T-cell (primary cell): ENCODE data around the gene CSK. TPM values are rescaled to one million over a fixed set of nuclear protein-coding genes. Genes with fewer than 3 reads are reported as not detected.

ENCODE experiments used
- ATAC-seq, 4 experiments: fragments of 200-7000 bp in 3 of 4; fragments of 150-1000 bp in 1 of 4; cut with Tn5 transposase; replicated peaks in 1 of 4; 1 replicate in 3 of 4; 2 replicates in 1 of 4; pipeline ENCODE4 v1.10.0; 2021; ENCODE audit warnings: moderate library complexity in 3 of 4, mild to moderate bottlenecking in 2 of 4, moderate number of reproducible peaks in 1 of 4
- CTCF ChIA-PET, 2 donors: fragments of 300-600 bp; sonication (Branson Sonifier 250); formaldehyde crosslinking; loops; one replicate each; lab custom pipeline; 2022; ENCODE audit warnings: antibody characterized with exemption in 2 of 2; lab: Charles Lee
- POLR2A ChIA-PET, 2 donors: fragments of 300-600 bp; sonication (Branson Sonifier 250); formaldehyde crosslinking; loops; one replicate each; lab custom pipeline; 2022; ENCODE audit warnings: antibody characterized with exemption in 2 of 2; lab: Charles Lee
- DNase-seq, 35 experiments: peaks; one replicate each; pipeline versions ENCODE4 v3.0.0 to v3.0.0-alpha.2; 2013 to 2023
- H3K27ac ChIP-seq: one replicate; pipeline ENCODE4 v1.5.1; 2013; ENCODE audit warnings: low read length
- H3K27me3 ChIP-seq, 2 experiments: replicated peaks in 1 of 2; 1 replicate in 1 of 2; 2 replicates in 1 of 2; pipeline versions ENCODE4 v1.6.1 to v1.7.0; 2013; ENCODE audit warnings: low read length in 1 of 2, mixed read lengths in 1 of 2; ENCODE audit not compliant: control insufficient read depth in 2 of 2, insufficient read depth in 2 of 2; ENCODE audit errors: extremely low read depth in 1 of 2
- H3K36me3 ChIP-seq, 2 donors: 1 replicate in 1 of 2; 2 replicates in 1 of 2; pipeline versions ENCODE4 v1.6.1 to v1.7.0; 2013; ENCODE audit warnings: low read length in 1 of 2; ENCODE audit not compliant: control insufficient read depth in 2 of 2, insufficient read depth in 1 of 2; ENCODE audit errors: extremely low read depth in 1 of 2
- H3K4me1 ChIP-seq, 2 experiments: 1 replicate in 1 of 2; 2 replicates in 1 of 2; pipeline versions ENCODE4 v1.6.1 to v1.7.0; 2013; ENCODE audit warnings: low read length in 2 of 2, mixed read lengths in 1 of 2; ENCODE audit not compliant: insufficient read depth in 2 of 2, control insufficient read depth in 1 of 2; ENCODE audit errors: extremely low read depth in 1 of 2
- H3K4me3 ChIP-seq, 2 donors: 1 replicate in 1 of 2; 2 replicates in 1 of 2; pipeline versions ENCODE4 v1.5.1 to v1.7.0; 2013; ENCODE audit warnings: mild to moderate bottlenecking in 2 of 2, low read length in 1 of 2, moderate library complexity in 1 of 2; ENCODE audit not compliant: control insufficient read depth in 1 of 2; ENCODE audit errors: extremely low read depth in 1 of 2
- H3K9me3 ChIP-seq: 2 replicates; pipeline ENCODE4 v1.7.0; 2013
- H3K27ac Mint-ChIP-seq, 2 donors: one replicate each; pipeline ENCODE4 v1.8.0; 2020 to 2021; ENCODE audit warnings: mild to moderate bottlenecking in 2 of 2, mixed read lengths in 2 of 2
- H3K27me3 Mint-ChIP-seq, 2 donors: one replicate each; pipeline ENCODE4 v1.8.0; 2021 to 2022; ENCODE audit warnings: mixed read lengths in 2 of 2
- H3K36me3 Mint-ChIP-seq: one replicate; pipeline ENCODE4 v1.8.0; 2021; ENCODE audit warnings: mixed read lengths
- H3K4me1 Mint-ChIP-seq, 3 donors: one replicate each; pipeline ENCODE4 v1.8.0; 2020 to 2022; ENCODE audit warnings: mixed read lengths in 3 of 3, mild to moderate bottlenecking in 1 of 3
- H3K4me3 Mint-ChIP-seq, 3 donors: one replicate each; pipeline ENCODE4 v1.8.0; 2020 to 2022; ENCODE audit warnings: mild to moderate bottlenecking in 3 of 3, mixed read lengths in 3 of 3, moderate library complexity in 3 of 3
- H3K9me3 Mint-ChIP-seq, 3 donors: one replicate each; pipeline ENCODE4 v1.8.0; 2020 to 2022; ENCODE audit warnings: mixed read lengths in 3 of 3
- WGBS: methylation state at CpG from one replicate; pipeline ENCODE4 v1.1.5; 2013; ENCODE audit warnings: missing lambda C conversion rate; ENCODE audit not compliant: insufficient coverage; 5-methylcytosine and 5-hydroxymethylcytosine counted together
- total RNA-seq, 35 experiments: library from RNA in 6 of 35; stranded (reverse) in 6 of 35; fragments of 120-200 nt in 1 of 35; gene quantifications; one replicate each; pipeline versions ENCODE4 v1.2.1 to v1.2.4 and lab custom pipeline; 2013 to 2026

CSK gene
- total RNA-seq, 5 donors from 2014 or later (not counting 1 experiment from before 2014, with no cell fraction given): 198 to 296 (median 271) TPM

DNA sequence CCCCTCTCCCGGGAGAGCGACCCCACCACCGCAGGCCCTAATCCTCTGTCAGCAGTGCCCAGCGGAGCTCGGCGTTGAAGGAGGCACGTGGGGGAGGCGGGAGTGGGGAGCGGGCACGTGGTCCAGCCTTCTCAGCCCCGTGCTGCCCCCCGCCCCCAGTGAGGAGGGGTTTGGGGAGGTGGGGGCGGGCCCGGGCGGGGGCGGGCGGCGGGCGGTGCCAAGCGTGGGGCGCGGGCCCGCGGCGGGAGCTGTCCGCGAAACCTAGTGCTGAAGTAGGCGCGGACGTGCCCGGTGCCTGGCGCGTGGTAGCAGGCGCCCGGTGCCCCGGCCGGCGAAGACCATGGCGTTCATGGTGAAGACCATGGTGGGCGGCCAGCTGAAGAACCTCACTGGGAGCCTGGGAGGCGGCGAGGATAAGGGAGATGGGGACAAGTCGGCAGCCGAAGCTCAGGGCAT is 44.5 kb downstream of the CSK start, which contains the start of gene CPLX3:
Gene CPLX3 (plus strand): TSS at position 264 of the 456 bp plus-strand sequence. CDS start 77 bp downstream, at position 341.
- H3K27me3 Mint-ChIP-seq: peaks cover 14 to 28% of the 10 kb centered on the region in 2 donors
- no peak within 1 kb of the TSS for H3K27ac Mint-ChIP-seq
- no peaks in the 10 kb centered on the region for H3K36me3 Mint-ChIP-seq
- WGBS: 19% methylated on average over 13 of the region's 44 CpGs
- Histone ChIP-seq H3K27ac (no peak within 1 kb of the TSS), H3K36me3 (no peaks in the 10 kb centered on the region), H3K4me1 (peaks cover 0 to 11% of the 10 kb centered on the region in 2 experiments), H3K9me3 (no peaks in the 10 kb centered on the region), H3K27me3 (peaks cover 2 to 39% of the 10 kb centered on the region in 2 experiments), H3K4me3 (no peak within 1 kb of the TSS)
- ChIA-PET CTCF (interaction anchor here in 1 of 2 donors (0.6 to 1.2 kb wide), 3 partner anchors 33 to 169 kb away, joined by 3 to 6 read pairs (median 3); partner anchors contain the start of gene SCAMP5), POLR2A (interaction anchor here (0.7 kb wide), 2 partner anchors 10 to 728 kb away, joined by 4 to 14 read pairs; no protein-coding TSS in a partner anchor)
- ATAC-seq: peak; percentile 68 to 89 (median 76)
- peak in 27 of 35 experiments; percentile 8 to 70 (median 42) for DNase-seq
- no peak within 1 kb of the TSS for H3K4me3 Mint-ChIP-seq
- peaks cover 0 to 6% (median 0%) of the 10 kb centered on the region in 3 donors for H3K4me1 Mint-ChIP-seq
- H3K9me3 Mint-ChIP-seq: no peaks in the 10 kb centered on the region

- ChIA-PET CTCF (interaction anchor here in 1 of 2 donors (0.6 to 1.1 kb wide), 2 partner anchors 34 to 168 kb away, joined by 3 read pairs; partner anchors contain the start of gene SCAMP5), POLR2A (interaction anchor here in 1 of 2 donors (0.6 kb wide), 1 partner anchor 168 kb away, joined by 5 read pairs; no protein-coding TSS in a partner anchor)
- no peaks in the 10 kb centered on the region for H3K9me3 Mint-ChIP-seq
- peaks cover 14 to 28% of the 10 kb centered on the region in 2 donors for H3K27me3 Mint-ChIP-seq
- no peak overlapping the region for H3K4me3 Mint-ChIP-seq
- ATAC-seq: no peak
- no peak overlapping the region for H3K4me3 ChIP-seq
- no peak overlapping the region for H3K27ac Mint-ChIP-seq
- DNase-seq: no peak
- peaks cover 0 to 11% of the 10 kb centered on the region in 2 experiments for H3K4me1 ChIP-seq
- H3K27me3 ChIP-seq: peaks cover 2 to 39% of the 10 kb centered on the region in 2 experiments
- 33% methylated on average over 16 of the region's 21 CpGs for WGBS
- no peaks in the 10 kb centered on the region for H3K36me3 ChIP-seq
- no peak overlapping the region for H3K27ac ChIP-seq
- no peaks in the 10 kb centered on the region for H3K36me3 Mint-ChIP-seq
- peaks cover 0 to 6% (median 0%) of the 10 kb centered on the region in 3 donors for H3K4me1 Mint-ChIP-seq
- H3K9me3 ChIP-seq: no peaks in the 10 kb centered on the region
Observed at GRCh38 chr15:74826921-74827320, 45.0 kb downstream of the CSK start.

GRCh38 chr15:74827614-74828013 is 45.7 kb downstream of the CSK start:
- no peaks in the 10 kb centered on the region for H3K36me3 Mint-ChIP-seq
- no peak overlapping the region for H3K27ac Mint-ChIP-seq
- Histone ChIP-seq H3K27me3 (peaks cover 2 to 39% of the 10 kb centered on the region in 2 experiments), H3K27ac (no peak overlapping the region), H3K4me3 (no peak overlapping the region), H3K9me3 (no peaks in the 10 kb centered on the region), H3K4me1 (peaks cover 0 to 11% of the 10 kb centered on the region in 2 experiments), H3K36me3 (no peaks in the 10 kb centered on the region)
- DNase-seq: no peak
- WGBS: 83% methylated on average over 4 of the region's 5 CpGs
- ATAC-seq: no peak
- no peaks in the 10 kb centered on the region for H3K9me3 Mint-ChIP-seq
- peaks cover 14 to 28% of the 10 kb centered on the region in 2 donors for H3K27me3 Mint-ChIP-seq
- H3K4me3 Mint-ChIP-seq: no peak overlapping the region
- POLR2A ChIA-PET: interaction anchor here in 1 of 2 donors (0.6 kb wide), 1 partner anchor 167 kb away, joined by 5 read pairs; no protein-coding TSS in a partner anchor
- H3K4me1 Mint-ChIP-seq: peaks cover 0 to 6% (median 0%) of the 10 kb centered on the region in 3 donors
- CTCF ChIA-PET: no interaction called here

DNA sequence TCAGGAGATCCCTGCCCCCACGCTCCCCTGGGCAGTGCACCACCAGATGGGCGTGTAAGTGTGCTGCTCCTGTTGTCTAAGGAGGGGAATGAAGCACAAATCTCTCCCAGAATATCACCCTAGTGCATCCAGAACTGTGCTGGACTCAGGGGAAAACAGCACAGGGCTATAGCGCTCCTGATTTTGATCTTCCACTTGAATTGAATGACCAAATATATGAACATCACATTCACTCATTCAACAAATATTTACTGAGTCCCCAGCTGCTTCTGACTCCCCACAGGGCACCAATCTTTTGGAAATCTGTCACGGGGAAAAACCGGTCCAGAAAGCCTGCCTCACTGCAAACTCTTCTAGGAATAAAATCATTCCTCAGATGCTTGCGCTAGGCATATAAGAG is 47.0 kb downstream of the CSK start:
- Mint-ChIP-seq H3K4me1 (peaks cover 0 to 6% (median 0%) of the 10 kb centered on the region in 3 donors), H3K27me3 (peaks cover 14 to 28% of the 10 kb centered on the region in 2 donors), H3K27ac (no peak overlapping the region), H3K4me3 (no peak overlapping the region), H3K9me3 (no peaks in the 10 kb centered on the region), H3K36me3 (no peaks in the 10 kb centered on the region)
- WGBS: 87% methylated on average over 3 of the region's 6 CpGs
- H3K27ac ChIP-seq: no peak overlapping the region
- H3K4me3 ChIP-seq: no peak overlapping the region
- CTCF ChIA-PET: interaction anchor here in 1 of 2 donors (0.8 kb wide), 1 partner anchor 519 kb away, joined by 7 read pairs; no protein-coding TSS in a partner anchor
- DNase-seq: no peak
- ATAC-seq: no peak
- H3K36me3 ChIP-seq: no peaks in the 10 kb centered on the region
- POLR2A ChIA-PET: no interaction called here
- peaks cover 2 to 39% of the 10 kb centered on the region in 2 experiments for H3K27me3 ChIP-seq
- no peaks in the 10 kb centered on the region for H3K9me3 ChIP-seq
- peaks cover 0 to 11% of the 10 kb centered on the region in 2 experiments for H3K4me1 ChIP-seq

DNA sequence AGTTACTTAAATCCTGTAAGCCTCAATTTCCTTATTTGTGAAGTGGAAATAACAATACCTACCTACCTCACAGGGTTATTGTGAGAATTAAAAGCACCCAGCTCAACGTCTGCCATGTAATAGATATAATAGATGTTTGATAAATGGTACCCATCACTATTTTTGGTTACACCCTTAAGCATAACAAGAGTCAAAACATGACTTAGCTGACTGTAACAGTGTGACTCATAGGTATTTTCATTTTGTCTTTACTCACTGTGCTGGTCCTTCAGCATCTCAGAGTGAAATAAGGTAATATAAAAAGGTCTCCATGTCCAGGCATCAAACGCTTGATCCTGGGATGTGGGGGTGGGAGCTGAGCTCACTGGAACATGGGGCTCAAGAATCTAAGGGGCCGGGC is 47.6 kb downstream of the CSK start:
- no peak for ATAC-seq
- peaks cover 2 to 39% of the 10 kb centered on the region in 2 experiments for H3K27me3 ChIP-seq
- POLR2A ChIA-PET: no interaction called here
- peaks cover 14 to 28% of the 10 kb centered on the region in 2 donors for H3K27me3 Mint-ChIP-seq
- WGBS: 60% methylated on average over 2 of the region's 3 CpGs
- DNase-seq: no peak
- H3K27ac Mint-ChIP-seq: no peak overlapping the region
- no peak overlapping the region for H3K4me3 ChIP-seq
- peaks cover 0 to 11% of the 10 kb centered on the region in 2 experiments for H3K4me1 ChIP-seq
- no peaks in the 10 kb centered on the region for H3K9me3 Mint-ChIP-seq
- H3K36me3 Mint-ChIP-seq: no peaks in the 10 kb centered on the region
- peaks cover 0 to 6% (median 0%) of the 10 kb centered on the region in 3 donors for H3K4me1 Mint-ChIP-seq
- no peaks in the 10 kb centered on the region for H3K9me3 ChIP-seq
- CTCF ChIA-PET: no interaction called here
- no peak overlapping the region for H3K4me3 Mint-ChIP-seq
- no peaks in the 10 kb centered on the region for H3K36me3 ChIP-seq
- no peak overlapping the region for H3K27ac ChIP-seq

DNA sequence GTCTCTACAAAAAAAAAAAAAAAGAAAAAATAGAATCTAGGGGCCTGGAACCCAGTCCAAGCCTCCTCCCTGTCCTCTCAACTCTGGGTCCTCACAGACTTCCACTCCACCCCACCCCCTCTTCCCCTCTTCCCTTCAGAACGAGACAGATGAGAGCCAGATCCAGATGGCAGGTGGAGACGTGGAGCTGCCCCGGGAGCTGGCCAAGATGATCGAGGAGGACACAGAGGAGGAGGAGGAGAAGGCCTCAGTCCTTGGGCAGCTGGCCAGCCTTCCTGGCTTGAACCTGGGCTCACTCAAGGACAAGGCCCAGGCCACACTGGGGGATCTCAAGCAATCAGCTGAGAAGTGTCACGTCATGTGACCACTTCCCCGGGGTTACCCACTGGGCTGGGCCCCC is 48.1 kb downstream of the CSK start:
- peaks cover 2 to 39% of the 10 kb centered on the region in 2 experiments for H3K27me3 ChIP-seq
- H3K9me3 ChIP-seq: no peaks in the 10 kb centered on the region
- POLR2A ChIA-PET: no interaction called here
- DNase-seq: no peak
- no peaks in the 10 kb centered on the region for H3K36me3 ChIP-seq
- H3K4me1 ChIP-seq: peaks cover 0 to 11% of the 10 kb centered on the region in 2 experiments
- Mint-ChIP-seq H3K9me3 (no peaks in the 10 kb centered on the region), H3K27ac (no peak overlapping the region), H3K36me3 (no peaks in the 10 kb centered on the region), H3K4me3 (no peak overlapping the region), H3K4me1 (peaks cover 0 to 4% (median 4%) of the 10 kb centered on the region in 3 donors), H3K27me3 (peaks cover 14 to 25% of the 10 kb centered on the region in 2 donors)
- WGBS: 94% methylated on average over 3 of the region's 6 CpGs
- CTCF ChIA-PET: interaction anchor here in 1 of 2 donors (0.7 kb wide), 1 partner anchor 75 kb away, joined by 4 read pairs; no protein-coding TSS in a partner anchor
- H3K27ac ChIP-seq: no peak overlapping the region
- no peak for ATAC-seq
- H3K4me3 ChIP-seq: no peak overlapping the region
